Endothelial cell of umbilical vein (primary cell): ENCODE measurements around the gene ALG2. TPM values are rescaled to one million over a fixed set of nuclear protein-coding genes. Genes with fewer than 3 reads are reported as not detected.

Experiments used
- BruUV-seq: library from RNA; stranded (reverse); fragments of 400-500 nt; replicated peaks from 2 replicates; lab custom pipeline; 2021; lab: Mats Ljungman, UMichigan
- CTCF ChIA-PET: fragments of 300-600, 350-600 bp; sonication (Branson Sonifier 250); formaldehyde crosslinking; loops from one replicate; lab custom pipeline; 2021; ENCODE audit warnings: antibody characterized with exemption, inconsistent platforms; lab: Charles Lee
- POLR2A ChIA-PET: fragments of 300-600, 350-600 bp; sonication (Branson Sonifier 250); formaldehyde crosslinking; loops from one replicate; lab custom pipeline; 2021; ENCODE audit warnings: antibody characterized with exemption, inconsistent platforms; lab: Charles Lee
- DNase-seq: peaks from one replicate; pipeline ENCODE4 v3.0.0-alpha.2; 2011; ENCODE audit warnings: low read depth, low spot score
- FAIRE-seq: peaks from 2 replicates; lab custom pipeline; 2011; peaks lifted over from hg19 to GRCh38; lab: Jason Lieb, UNC
- H2AFZ ChIP-seq: 2 replicates; pipeline ENCODE4 v1.6.0; 2012; ENCODE audit warnings: low read depth, low read length, control low read depth, inconsistent platforms
- H3K27ac ChIP-seq: 2 replicates; pipeline ENCODE4 v1.5.1; 2011; ENCODE audit warnings: low read depth, mild to moderate bottlenecking, control low read depth, low read length, moderate library complexity; ENCODE audit not compliant: insufficient read depth
- H3K27me3 ChIP-seq, 2 experiments: 2 replicates each; pipeline versions ENCODE4 v1.6.0 to v1.6.1; 2011; ENCODE audit warnings: low read length in 2 of 2, mixed read lengths in 1 of 2; ENCODE audit not compliant: control insufficient read depth in 2 of 2, insufficient read depth in 2 of 2
- H3K36me3 ChIP-seq, 2 experiments: 2 replicates in 1 of 2; 3 replicates in 1 of 2; pipeline ENCODE4 v1.5.1; 2011; ENCODE audit warnings: low read length in 2 of 2, mild to moderate bottlenecking in 1 of 2, moderate library complexity in 1 of 2; ENCODE audit not compliant: control insufficient read depth in 2 of 2, insufficient read depth in 2 of 2; ENCODE audit errors: extremely low read depth in 1 of 2
- H3K4me1 ChIP-seq: 3 replicates; pipeline ENCODE4 v1.5.1; 2011; ENCODE audit warnings: mild to moderate bottlenecking, low read length; ENCODE audit not compliant: control insufficient read depth, insufficient read depth; ENCODE audit errors: extremely low read depth
- H3K4me2 ChIP-seq: 2 replicates; pipeline ENCODE4 v1.6.1; 2011; ENCODE audit warnings: low read length, control low read depth, mixed read lengths; ENCODE audit not compliant: insufficient read depth
- H3K4me3 ChIP-seq, 3 experiments: fragments of 200-600 bp in 1 of 3; sonication (generic), shearing (Covaris generic) in 1 of 3; replicated peaks in 1 of 3; 2 replicates each; pipeline ENCODE4 v1.5.1; 2011 to 2016; ENCODE audit warnings: control low read depth in 3 of 3, low read length in 3 of 3, mild to moderate bottlenecking in 2 of 3, inconsistent platforms in 1 of 3, low read depth in 1 of 3, moderate library complexity in 1 of 3; ENCODE audit not compliant: insufficient read depth in 1 of 3
- H3K79me2 ChIP-seq: 2 replicates; pipeline ENCODE4 v1.6.0; 2012; ENCODE audit warnings: low read length, inconsistent platforms; ENCODE audit not compliant: control insufficient read depth, insufficient read depth
- H3K9ac ChIP-seq: replicated peaks from 2 replicates; pipeline ENCODE3; 2011; ENCODE audit warnings: low read length, control low read depth; ENCODE audit not compliant: insufficient read depth; ENCODE audit errors: extremely low read depth
- H3K9me1 ChIP-seq: replicated peaks from 3 replicates; pipeline ENCODE4 v1.6.0; 2011; ENCODE audit warnings: mild to moderate bottlenecking, low read length; ENCODE audit not compliant: control insufficient read depth, insufficient read depth; ENCODE audit errors: extremely low read depth
- H3K9me3 ChIP-seq: replicated peaks from 2 replicates; pipeline ENCODE4 v1.5.1; 2012; ENCODE audit warnings: low read length, inconsistent platforms; ENCODE audit not compliant: control insufficient read depth, insufficient read depth
- H4K20me1 ChIP-seq: replicated peaks from 2 replicates; pipeline ENCODE3; 2011; ENCODE audit warnings: mild to moderate bottlenecking, low read length; ENCODE audit not compliant: control insufficient read depth, insufficient read depth; ENCODE audit errors: extremely low read depth
- EZH2 ChIP-seq: IDR thresholded peaks from 2 replicates; pipeline ENCODE4 v1.6.1; 2012; ENCODE audit warnings: borderline replicate concordance, low read depth, mild to moderate bottlenecking, moderate library complexity, low read length, inconsistent platforms; ENCODE audit not compliant: severe bottlenecking
- FOS ChIP-seq: IDR thresholded peaks from 2 replicates; pipeline ENCODE4 v1.6.1; 2011; ENCODE audit warnings: mild to moderate bottlenecking, low read length, moderate library complexity, borderline replicate concordance; ENCODE audit not compliant: insufficient read depth
- GATA2 ChIP-seq: IDR thresholded peaks from 2 replicates; pipeline ENCODE4 v1.7.0; 2011; ENCODE audit warnings: low read depth, mild to moderate bottlenecking, moderate library complexity, mixed read lengths, low read length; ENCODE audit not compliant: insufficient read length, insufficient read depth
- JUN ChIP-seq: IDR thresholded peaks from 2 replicates; pipeline ENCODE4 v1.6.1; 2011; ENCODE audit warnings: borderline replicate concordance, low read depth; ENCODE audit not compliant: insufficient read length, insufficient read depth
- MYC ChIP-seq: IDR thresholded peaks from one replicate; pipeline ENCODE4 v1.6.1; 2011; ENCODE audit warnings: mild to moderate bottlenecking, low read depth, low read length
- POLR2A ChIP-seq: IDR thresholded peaks from 2 replicates; pipeline ENCODE4 v1.6.1; 2012; ENCODE audit warnings: low read depth, mild to moderate bottlenecking, control low read depth, low read length
- POLR2AphosphoS5 ChIP-seq: IDR thresholded peaks from 2 replicates; pipeline ENCODE4 v1.6.1; 2012; ENCODE audit warnings: low read depth, mild to moderate bottlenecking, control low read depth, low read length, moderate library complexity; ENCODE audit not compliant: insufficient read depth
- dilution Hi-C: fragments of 300-500 bp; cut with MboI; formaldehyde crosslinking; loops from one replicate; pipeline ENCODE4 v1.15.0; 2019; ENCODE audit warnings: low sequenced_read_pairs; ENCODE audit not compliant: extremely low pct_ligation_motif_present
- intact Hi-C: fragments of 100-400 bp; cut with micrococcal nuclease; formaldehyde crosslinking; loops from one replicate; pipeline ENCODE4 v1.10.0; 2022
- polyA plus RNA-seq, 4 experiments: library from polyadenylated mRNA; depleted of rRNA in 3 of 4; stranded (reverse) in 3 of 4; unstranded in 1 of 4; fragments of >200 nt; gene quantifications; 2 replicates each; pipeline versions ENCODE4 v1.2.1 to v1.2.3, GENCODE V29; 2011 to 2012; ENCODE audit warnings: missing spikeins in 1 of 4
- total RNA-seq: library from RNA; stranded (reverse); gene quantifications from 2 replicates; pipeline ENCODE4 v1.2.3, GENCODE V29; 2021
- TF ChIP-seq, protein P1 (sequence below), 2 donors: IDR thresholded peaks; 1 replicate in 1 of 2; 2 replicates in 1 of 2; pipeline ENCODE4 v1.5.1; 2011; ENCODE audit warnings: low read length in 2 of 2, mild to moderate bottlenecking in 2 of 2, moderate library complexity in 2 of 2, control low read depth in 1 of 2, inconsistent platforms in 1 of 2, low read depth in 1 of 2; ENCODE audit not compliant: insufficient read depth in 1 of 2; ENCODE audit errors: extremely low read depth in 1 of 2
- TF ChIP-seq, protein P2 (sequence below): IDR thresholded peaks from 2 replicates; pipeline ENCODE4 v1.6.1; 2011; ENCODE audit not compliant: insufficient read depth, insufficient read length

The ALG2 gene
- total and polyA plus RNA-seq, 2 donors (not counting 3 experiments of a cell fraction or from before 2014, with no cell fraction given) = 32.4 to 40.7 TPM

DNA sequence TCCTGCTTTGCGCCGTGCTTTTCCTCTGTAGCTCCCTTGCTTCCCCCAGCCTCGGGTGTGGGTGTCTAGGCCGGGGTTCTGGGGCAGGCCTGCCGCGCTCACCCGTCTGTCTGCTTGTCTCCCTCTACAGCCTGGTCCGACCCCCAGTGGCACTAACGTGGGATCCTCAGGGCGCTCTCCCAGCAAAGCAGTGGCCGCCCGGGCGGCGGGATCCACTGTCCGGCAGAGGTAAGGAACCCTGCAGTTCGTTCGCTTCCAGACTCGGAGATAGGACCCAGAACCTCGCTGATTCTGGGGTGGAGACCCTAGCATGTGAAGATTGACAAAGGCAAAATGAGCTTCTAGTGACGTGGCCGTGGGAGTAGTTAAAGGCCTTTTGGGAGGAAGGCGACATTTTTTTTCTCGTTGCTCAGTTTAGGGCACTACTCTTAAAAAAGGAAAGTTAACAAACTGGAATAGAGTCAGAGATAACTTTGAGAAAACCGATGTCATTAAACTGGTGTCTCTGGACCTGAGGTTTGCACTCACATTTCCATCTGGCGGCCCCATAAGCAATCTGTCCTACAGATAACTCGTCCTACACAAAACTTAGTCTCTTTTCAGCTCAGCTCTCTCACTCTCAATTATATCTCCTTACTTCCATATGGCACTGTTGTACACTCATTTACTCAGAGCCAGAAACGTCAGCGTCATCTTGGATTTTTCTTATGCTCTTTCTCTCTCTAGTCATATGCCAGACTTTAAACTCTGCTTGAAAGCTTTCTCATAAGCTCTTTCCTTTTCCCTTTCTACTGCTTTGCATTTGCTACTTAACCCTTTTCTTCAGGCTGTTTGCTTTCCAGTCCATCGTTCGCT lies 901 bp upstream of the ALG2 start:
- Histone ChIP-seq H3K9me1 (no peaks in the 10 kb centered on the region), H2AFZ (peak overlapping the region; percentile 44), H3K27me3 (no peaks in the 10 kb centered on the region), H3K27ac (peak overlapping the region; percentile 99), H4K20me1 (peaks cover 9% of the 10 kb centered on the region), H3K36me3 (peaks cover 7 to 16% of the 10 kb centered on the region in 2 experiments), H3K79me2 (peaks cover 87% of the 10 kb centered on the region), H3K4me1 (peaks cover 28% of the 10 kb centered on the region), H3K9me3 (no peaks in the 10 kb centered on the region), H3K4me2 (peak overlapping the region; percentile 94), H3K4me3 (peak overlapping the region; percentile 55 to 98 (median 91)), H3K9ac (peak overlapping the region; percentile 99)
- no peak for DNase-seq
- TF ChIP-seq POLR2AphosphoS5 = no peak
- no peak for TF ChIP-seq GATA2
- no peak for TF ChIP-seq JUN
- TF ChIP-seq, protein P1, sequence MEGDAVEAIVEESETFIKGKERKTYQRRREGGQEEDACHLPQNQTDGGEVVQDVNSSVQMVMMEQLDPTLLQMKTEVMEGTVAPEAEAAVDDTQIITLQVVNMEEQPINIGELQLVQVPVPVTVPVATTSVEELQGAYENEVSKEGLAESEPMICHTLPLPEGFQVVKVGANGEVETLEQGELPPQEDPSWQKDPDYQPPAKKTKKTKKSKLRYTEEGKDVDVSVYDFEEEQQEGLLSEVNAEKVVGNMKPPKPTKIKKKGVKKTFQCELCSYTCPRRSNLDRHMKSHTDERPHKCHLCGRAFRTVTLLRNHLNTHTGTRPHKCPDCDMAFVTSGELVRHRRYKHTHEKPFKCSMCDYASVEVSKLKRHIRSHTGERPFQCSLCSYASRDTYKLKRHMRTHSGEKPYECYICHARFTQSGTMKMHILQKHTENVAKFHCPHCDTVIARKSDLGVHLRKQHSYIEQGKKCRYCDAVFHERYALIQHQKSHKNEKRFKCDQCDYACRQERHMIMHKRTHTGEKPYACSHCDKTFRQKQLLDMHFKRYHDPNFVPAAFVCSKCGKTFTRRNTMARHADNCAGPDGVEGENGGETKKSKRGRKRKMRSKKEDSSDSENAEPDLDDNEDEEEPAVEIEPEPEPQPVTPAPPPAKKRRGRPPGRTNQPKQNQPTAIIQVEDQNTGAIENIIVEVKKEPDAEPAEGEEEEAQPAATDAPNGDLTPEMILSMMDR (IDR thresholded peaks at IDR 0.05; ENCODE audit: extremely low read depth in 1 of 2, insufficient read depth in 1 of 2, low read depth in 1 of 2, low read length in 2 of 2) = no peak
- TF ChIP-seq FOS = no peak
- no peak for TF ChIP-seq EZH2
- no peak for TF ChIP-seq MYC
- no peak for TF ChIP-seq POLR2A
- TF ChIP-seq, protein P2, sequence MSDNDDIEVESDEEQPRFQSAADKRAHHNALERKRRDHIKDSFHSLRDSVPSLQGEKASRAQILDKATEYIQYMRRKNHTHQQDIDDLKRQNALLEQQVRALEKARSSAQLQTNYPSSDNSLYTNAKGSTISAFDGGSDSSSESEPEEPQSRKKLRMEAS = no peak
- peak; percentile 33 for FAIRE-seq
- ChIA-PET CTCF (interaction anchor here (1.1 to 4.7 kb wide), 6 partner anchors 10 to 1102 kb away, joined by 3 to 43 read pairs (median 8); no protein-coding TSS in a partner anchor), POLR2A (interaction anchor here (0.7 to 1.9 kb wide), 7 partner anchors 9 to 877 kb away, joined by 4 to 13 read pairs (median 5); partner anchors contain the start of gene INVS)
- dilution Hi-C loops (no loop called here), intact Hi-C loops (loop anchor here (1.0 kb wide), 4 partner anchors 38 to 877 kb away; partner anchors contain the start of gene INVS)
- TSS peak; percentile 61 for BruUV-seq
